ES-I3 (cell line): ENCODE results near the gene IGF2R.

Experiments
- H3K36me3 ChIP-seq: 2 replicates; pipeline ENCODE4 v1.6.1; 2013; ENCODE audit warnings: mild to moderate bottlenecking, low read length, control low read depth, moderate library complexity; ENCODE audit not compliant: insufficient read depth
- H3K4me1 ChIP-seq: 2 replicates; pipeline ENCODE4 v1.6.1; 2013; ENCODE audit warnings: mild to moderate bottlenecking, control low read depth, low read length; ENCODE audit not compliant: insufficient read depth
- H3K9ac ChIP-seq: 2 replicates; pipeline ENCODE4 v1.6.1; 2013; ENCODE audit warnings: low read depth, mild to moderate bottlenecking, low read length, moderate library complexity
- H3K9me3 ChIP-seq: 2 replicates; pipeline ENCODE4 v1.6.1; 2013; ENCODE audit warnings: mild to moderate bottlenecking, low read length, moderate library complexity; ENCODE audit not compliant: control insufficient read depth, insufficient read depth

The IGF2R gene

GRCh38 chr6:160154471-160154870 lies 185.6 kb downstream of the IGF2R start:
- Histone ChIP-seq H3K36me3 (no peaks in the 10 kb centered on the region), H3K9ac (no peak overlapping the region), H3K4me1 (no peaks in the 10 kb centered on the region), H3K9me3 (no peaks in the 10 kb centered on the region)

GRCh38 chr6:160156842-160157241 lies 188.0 kb downstream of the IGF2R start:
- no peaks in the 10 kb centered on the region for H3K36me3 ChIP-seq
- H3K9ac ChIP-seq: no peak overlapping the region
- H3K4me1 ChIP-seq: peaks cover 8% of the 10 kb centered on the region; the same call in 1 of the 2 replicates
- no peaks in the 10 kb centered on the region for H3K9me3 ChIP-seq

GRCh38 chr6:160160450-160160849 lies 191.6 kb downstream of the IGF2R start:
- no peak overlapping the region for H3K9ac ChIP-seq
- peaks cover 10% of the 10 kb centered on the region; the same call in 1 of the 2 replicates for H3K4me1 ChIP-seq
- no peaks in the 10 kb centered on the region for H3K36me3 ChIP-seq
- H3K9me3 ChIP-seq: no peaks in the 10 kb centered on the region
